Muscle layer of colon (tissue), 2 donors: Measurements from ENCODE around the gene CKMT1B.
"Not testable (repeated sequence)": the region's sequence is repeated elsewhere in the genome, so short reads cannot be mapped to it uniquely, and the experiment has no call there.

Source experiments
- H3K27ac ChIP-seq: one replicate; pipeline ENCODE4 v1.7.0; 2013; ENCODE audit warnings: low read depth, mild to moderate bottlenecking, low read length, moderate library complexity
- H3K27me3 ChIP-seq, 2 donors: one replicate each; pipeline ENCODE4 v1.7.0; 2013; ENCODE audit warnings: low read length in 2 of 2, mild to moderate bottlenecking in 2 of 2; ENCODE audit not compliant: insufficient read depth in 2 of 2, control insufficient read depth in 1 of 2
- H3K36me3 ChIP-seq: one replicate; pipeline ENCODE4 v1.7.0; 2013; ENCODE audit warnings: mild to moderate bottlenecking, low read length; ENCODE audit not compliant: insufficient read depth
- H3K4me1 ChIP-seq: one replicate; pipeline ENCODE4 v1.7.0; 2013; ENCODE audit warnings: mild to moderate bottlenecking, low read length; ENCODE audit not compliant: insufficient read depth
- H3K4me3 ChIP-seq, 2 donors: one replicate each; pipeline ENCODE4 v1.7.0; 2013; ENCODE audit warnings: low read length in 2 of 2, low read depth in 1 of 2, mild to moderate bottlenecking in 1 of 2, moderate library complexity in 1 of 2
- H3K9ac ChIP-seq: one replicate; pipeline ENCODE4 v1.7.0; 2013; ENCODE audit warnings: low read length
- H3K9me3 ChIP-seq: one replicate; pipeline ENCODE4 v1.7.0; 2013; ENCODE audit warnings: mild to moderate bottlenecking, low read length
- donor health status: abdominal sarcoma.
- donor health status: Adenocarcinoma of cecum.

The CKMT1B gene

GRCh38 chr15:43589778-43590466, 3.9 kb upstream of the CKMT1B start, which contains the start of gene PPIP5K1:
PPIP5K1 (minus strand) TSS chr15:43590208; CDS start chr15:43584504, 5,704 bp downstream.
- not testable (repeated sequence) for H3K4me1 ChIP-seq, H3K27me3 ChIP-seq, H3K9me3 ChIP-seq, H3K27ac ChIP-seq, H3K9ac ChIP-seq, H3K36me3 ChIP-seq, H3K4me3 ChIP-seq

DNA sequence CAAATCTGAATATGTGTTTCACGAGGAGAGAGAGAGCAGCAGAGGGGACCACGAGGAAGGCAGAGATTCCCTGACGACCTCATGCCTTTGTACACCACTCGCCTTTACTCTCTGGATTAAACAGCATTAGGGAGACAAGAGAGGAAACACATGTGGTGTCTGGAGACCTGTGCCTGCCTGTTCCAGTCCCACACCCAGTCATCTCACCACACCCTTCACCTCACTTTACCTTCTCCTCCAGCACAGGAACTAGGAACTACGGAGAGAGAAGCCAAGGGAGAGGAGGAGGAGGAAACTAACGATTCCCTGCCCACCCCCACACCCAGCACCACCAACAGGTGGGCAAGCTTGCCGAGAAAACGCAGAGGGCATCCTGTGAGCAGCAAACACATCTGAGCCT, 986 bp upstream of the CKMT1B start:
- not testable (repeated sequence) for H3K9me3 ChIP-seq, H3K9ac ChIP-seq, H3K27ac ChIP-seq, H3K4me3 ChIP-seq, H3K4me1 ChIP-seq, H3K27me3 ChIP-seq, H3K36me3 ChIP-seq

GRCh38 chr15:43599131-43599530, 5.3 kb downstream of the CKMT1B start:
- not testable (repeated sequence) for H3K9ac ChIP-seq, H3K4me1 ChIP-seq, H3K4me3 ChIP-seq, H3K27me3 ChIP-seq, H3K27ac ChIP-seq, H3K36me3 ChIP-seq, H3K9me3 ChIP-seq

- not testable (repeated sequence) for H3K9me3 ChIP-seq, H3K36me3 ChIP-seq, H3K4me3 ChIP-seq, H3K4me1 ChIP-seq, H3K9ac ChIP-seq, H3K27me3 ChIP-seq, H3K27ac ChIP-seq
Measured at GRCh38 chr15:43600200-43600599, 6.4 kb downstream of the CKMT1B start.

- not testable (repeated sequence) for H3K36me3 ChIP-seq, H3K9me3 ChIP-seq, H3K4me3 ChIP-seq, H3K27ac ChIP-seq, H3K9ac ChIP-seq, H3K4me1 ChIP-seq, H3K27me3 ChIP-seq
Measured at GRCh38 chr15:43602233-43602632, 8.4 kb downstream of the CKMT1B start.

- H3K27me3 ChIP-seq, H3K4me1 ChIP-seq, H3K9me3 ChIP-seq, H3K4me3 ChIP-seq, H3K36me3 ChIP-seq, H3K9ac ChIP-seq, H3K27ac ChIP-seq: not testable (repeated sequence)
Measured at GRCh38 chr15:43617750-43618149, 23.9 kb downstream of the CKMT1B start.

- not testable (repeated sequence) for H3K36me3 ChIP-seq, H3K9me3 ChIP-seq, H3K27me3 ChIP-seq, H3K4me3 ChIP-seq, H3K4me1 ChIP-seq, H3K27ac ChIP-seq, H3K9ac ChIP-seq
Measured at GRCh38 chr15:43618700-43619099, 24.9 kb downstream of the CKMT1B start, which contains the start of gene STRC. STRC (minus strand) TSS chr15:43618800; CDS start chr15:43618722, 78 bp downstream.

- H3K9ac ChIP-seq, H3K36me3 ChIP-seq, H3K4me3 ChIP-seq, H3K27ac ChIP-seq, H3K9me3 ChIP-seq, H3K27me3 ChIP-seq, H3K4me1 ChIP-seq: not testable (repeated sequence)
Measured at GRCh38 chr15:43622068-43622799, 28.4 kb downstream of the CKMT1B start.

GRCh38 chr15:43625106-43625505, 31.3 kb downstream of the CKMT1B start:
- Histone ChIP-seq H3K36me3 (no peaks in the 10 kb centered on the region), H3K9ac (no peak overlapping the region), H3K4me1 (no peaks in the 10 kb centered on the region), H3K9me3 (no peaks in the 10 kb centered on the region), H3K27me3 (no peaks in the 10 kb centered on the region), H3K27ac (no peak overlapping the region), H3K4me3 (no peak overlapping the region)

DNA sequence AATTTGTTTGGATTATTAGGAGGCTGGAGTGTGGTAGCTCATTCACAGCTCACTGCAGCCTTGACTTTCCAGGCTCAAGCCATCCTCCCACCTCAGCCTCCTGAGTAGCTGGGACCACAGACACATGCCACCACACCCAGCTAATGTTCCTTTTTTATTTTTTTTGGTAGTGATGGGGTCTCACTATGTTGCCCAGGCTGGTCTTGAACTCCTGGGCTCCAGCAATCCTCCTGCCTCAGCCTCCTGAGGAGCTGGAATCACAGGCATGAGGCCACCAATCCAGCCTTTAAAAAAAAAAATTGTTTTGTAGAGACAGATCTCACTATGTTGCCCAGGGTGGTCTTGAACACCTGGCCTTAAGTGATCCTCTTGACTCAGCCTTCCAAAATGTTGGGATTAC, 33.1 kb downstream of the CKMT1B start:
- not testable (repeated sequence) for H3K27ac ChIP-seq, H3K27me3 ChIP-seq, H3K9me3 ChIP-seq, H3K36me3 ChIP-seq, H3K9ac ChIP-seq, H3K4me3 ChIP-seq, H3K4me1 ChIP-seq

DNA sequence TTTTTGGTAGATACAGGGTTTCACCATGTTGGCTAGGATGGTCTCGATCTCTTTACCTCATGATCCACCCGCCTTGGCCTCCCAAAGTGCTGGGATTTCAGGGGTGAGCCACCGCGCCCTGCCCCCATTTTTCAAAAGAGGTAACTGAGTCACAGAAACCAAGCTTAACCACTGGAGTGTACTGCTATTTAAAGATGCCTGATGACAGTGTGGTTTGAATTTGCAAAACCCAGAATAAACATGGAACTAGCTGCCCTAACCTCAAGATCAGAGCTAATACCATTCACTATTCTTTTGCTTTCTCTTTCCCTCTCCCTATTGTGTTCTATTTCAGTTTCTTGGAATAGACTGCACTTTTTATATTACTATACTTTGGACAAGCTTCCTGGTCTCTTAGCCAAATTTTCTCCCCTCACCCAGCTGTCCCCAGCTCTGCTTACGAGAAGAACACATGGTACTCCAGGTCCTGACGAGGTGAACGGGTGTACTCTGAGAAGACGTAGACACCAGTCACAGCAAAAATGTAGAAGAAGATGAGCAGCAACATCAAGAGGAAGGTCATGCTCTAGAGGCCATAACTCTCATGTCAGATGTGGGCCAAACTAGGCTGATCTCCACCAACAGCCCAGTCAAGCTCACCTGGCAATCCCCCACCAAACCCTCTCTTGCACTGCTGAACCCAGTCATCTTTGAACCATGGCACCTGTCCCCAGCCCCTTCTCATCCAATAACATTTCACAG, 44.8 kb downstream of the CKMT1B start:
- H3K9ac ChIP-seq, H3K4me1 ChIP-seq, H3K4me3 ChIP-seq, H3K36me3 ChIP-seq, H3K27ac ChIP-seq, H3K9me3 ChIP-seq, H3K27me3 ChIP-seq: not testable (repeated sequence)
